Effector CD4-positive, alpha-beta T cell (primary cell): Measurements from ENCODE around the gene EIF5A.

Source experiments
- DNase-seq: peaks from one replicate; pipeline ENCODE4 v3.0.0-alpha.2; 2020
- total RNA-seq: gene quantifications from one replicate; lab custom pipeline; 2026; lab: John Stamatoyannopoulos, UW

EIF5A gene
- total RNA-seq = 229 reads per million, percentile 93 among the genes with 10 or more reads in this experiment

DNA sequence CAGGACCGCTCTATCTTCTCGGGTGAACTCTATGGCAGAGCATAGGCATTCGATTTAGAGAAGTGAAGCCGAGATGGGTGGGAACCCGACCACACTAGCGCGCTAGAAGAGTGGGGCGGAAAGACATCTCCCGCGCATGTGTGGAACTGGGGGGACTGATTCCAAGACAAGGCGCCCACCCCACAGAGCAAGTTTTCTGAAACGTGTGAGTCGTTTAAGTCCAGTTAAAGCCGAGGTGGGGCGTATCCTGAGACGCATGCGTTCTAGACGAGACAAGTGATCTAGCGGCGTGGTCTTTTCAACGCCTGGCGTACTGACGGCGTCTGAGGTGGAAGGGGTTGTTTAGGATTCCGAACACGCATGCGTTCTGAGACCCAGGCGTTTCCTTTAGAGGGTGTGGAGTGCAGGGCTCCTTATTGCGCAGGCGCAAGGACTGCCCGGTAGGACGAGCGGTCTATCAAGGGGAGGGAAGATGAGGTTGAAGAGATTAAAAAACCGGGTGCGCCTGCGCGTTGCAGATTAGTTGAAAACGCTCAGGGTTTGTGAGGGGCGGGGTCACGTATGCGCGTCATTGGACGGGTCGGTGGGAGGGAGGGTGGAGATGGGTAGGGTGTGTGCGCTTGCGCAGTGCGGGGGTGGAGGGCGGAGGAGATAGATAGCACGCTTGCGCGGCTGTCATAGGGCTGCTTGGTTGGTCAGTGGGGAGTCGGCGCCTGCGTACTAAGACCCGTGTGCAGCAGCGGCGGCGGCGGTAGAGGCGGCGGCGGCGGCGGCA lies at the start of gene EIF5A:
Gene EIF5A (plus strand): TSS at position 718 of the 775 bp plus-strand sequence. CDS start 2,008 bp downstream, outside the sequence.
- peak; percentile 100 for DNase-seq

DNA sequence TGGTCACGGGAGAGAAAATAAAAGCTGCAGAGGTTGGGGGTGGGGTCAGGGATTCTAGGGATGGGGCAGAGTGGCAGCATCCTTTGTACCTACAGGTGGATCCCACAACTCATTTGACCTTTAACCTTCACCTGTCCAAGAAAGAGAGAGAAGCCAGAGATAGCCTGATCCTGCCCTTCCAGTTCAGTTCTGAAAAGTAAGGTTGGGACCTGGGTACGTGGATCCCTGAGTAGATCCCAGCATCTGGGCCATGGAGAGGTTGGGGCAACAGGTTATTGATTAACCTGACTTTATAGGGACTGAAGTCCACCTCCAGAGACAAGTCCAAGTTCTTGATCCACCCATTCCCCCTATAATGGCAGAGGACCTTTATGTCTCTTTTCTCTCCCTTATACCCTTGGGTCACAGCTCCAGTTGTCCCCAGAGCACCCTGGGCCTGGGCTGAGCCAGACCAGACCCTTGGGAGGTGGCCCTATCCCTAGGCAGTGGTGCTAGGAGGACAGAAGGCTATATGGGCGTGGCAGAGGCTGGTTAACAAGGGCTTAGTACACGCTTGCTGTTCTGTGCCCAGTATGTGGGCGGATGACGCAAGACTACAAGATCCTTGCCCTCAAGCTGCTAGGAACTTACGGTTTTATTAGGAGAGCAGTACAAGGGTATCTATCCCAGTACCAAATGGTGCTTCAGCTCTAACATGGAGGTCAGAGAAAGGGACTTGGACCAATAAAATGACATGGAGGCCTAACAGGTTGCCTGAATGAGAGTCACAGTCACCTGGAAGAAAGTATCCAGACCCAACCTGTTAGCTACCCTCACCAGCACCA lies 48.5 kb upstream of the EIF5A start:
- no peak for DNase-seq

DNA sequence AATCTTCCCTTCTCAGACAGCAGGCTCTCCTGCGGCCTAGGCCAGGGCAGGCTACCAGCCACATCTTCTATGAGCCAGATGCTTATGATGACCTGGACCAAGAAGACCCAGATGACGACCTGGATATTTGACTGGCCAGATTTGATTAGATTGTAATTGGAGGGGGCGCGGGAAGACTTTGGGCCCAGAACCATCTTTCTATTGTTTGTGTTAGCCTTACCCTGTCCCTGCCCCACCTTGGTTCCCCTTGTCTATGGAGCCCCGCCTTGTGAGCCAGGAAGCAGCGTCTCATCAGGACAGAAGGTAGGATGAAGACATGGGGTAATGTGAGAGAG lies 47.9 kb upstream of the EIF5A start:
- DNase-seq = no peak

DNA sequence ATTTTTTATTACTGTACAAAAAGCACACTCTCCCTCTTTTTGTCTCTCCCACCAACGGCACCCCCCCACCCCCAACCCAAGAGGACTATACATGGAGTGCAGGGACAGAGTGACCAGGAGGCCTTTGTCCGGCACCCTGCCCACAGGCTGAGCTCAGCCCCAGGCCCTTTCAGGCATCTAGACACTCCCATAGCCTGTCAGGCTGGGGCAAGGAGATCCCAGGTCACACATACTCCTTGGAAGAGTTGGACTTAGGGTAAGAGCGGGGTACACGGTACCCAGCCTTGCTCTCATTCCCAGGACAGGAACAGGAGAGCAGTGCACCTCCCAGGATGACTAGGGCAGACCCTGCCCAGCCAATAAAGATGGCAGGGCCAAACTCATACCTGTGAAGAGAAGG lies 47.3 kb upstream of the EIF5A start:
- no peak for DNase-seq

DNA sequence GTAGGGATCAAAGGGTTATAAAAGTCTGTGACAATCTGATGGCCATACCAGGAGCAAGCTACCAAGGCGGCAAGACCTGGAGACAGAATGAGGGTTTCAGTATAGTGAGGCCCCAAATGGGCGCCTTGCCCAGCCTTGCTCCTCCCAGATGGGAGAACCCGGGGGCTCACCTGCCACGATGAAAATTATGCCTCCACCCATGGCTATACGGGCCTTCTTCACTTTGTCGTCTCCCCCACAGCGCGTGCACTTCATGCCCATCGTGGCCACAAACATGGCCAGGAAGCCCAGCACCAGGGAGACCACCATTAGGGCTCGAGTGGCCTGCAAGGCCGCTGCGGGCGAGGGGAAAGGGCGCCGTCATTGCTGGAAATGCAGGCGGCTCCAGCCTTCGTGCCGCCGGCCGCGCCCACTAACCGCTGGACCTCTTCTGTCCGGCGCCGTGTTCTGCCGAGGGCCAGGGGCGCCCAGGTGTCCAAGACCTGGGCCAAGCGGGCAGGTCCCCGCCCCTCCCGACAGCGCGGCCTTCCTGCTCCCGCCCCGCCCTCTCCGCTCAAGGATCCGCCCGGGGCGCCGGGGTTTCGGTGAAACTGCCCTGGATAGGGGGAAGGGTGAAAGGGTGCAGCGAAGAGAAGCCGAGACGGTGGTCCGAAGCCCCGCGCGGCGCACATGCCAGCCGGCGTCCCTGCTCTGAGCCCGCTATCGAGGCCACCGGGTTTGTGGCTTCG lies 46.6 kb upstream of the EIF5A start:
- no peak for DNase-seq

DNA sequence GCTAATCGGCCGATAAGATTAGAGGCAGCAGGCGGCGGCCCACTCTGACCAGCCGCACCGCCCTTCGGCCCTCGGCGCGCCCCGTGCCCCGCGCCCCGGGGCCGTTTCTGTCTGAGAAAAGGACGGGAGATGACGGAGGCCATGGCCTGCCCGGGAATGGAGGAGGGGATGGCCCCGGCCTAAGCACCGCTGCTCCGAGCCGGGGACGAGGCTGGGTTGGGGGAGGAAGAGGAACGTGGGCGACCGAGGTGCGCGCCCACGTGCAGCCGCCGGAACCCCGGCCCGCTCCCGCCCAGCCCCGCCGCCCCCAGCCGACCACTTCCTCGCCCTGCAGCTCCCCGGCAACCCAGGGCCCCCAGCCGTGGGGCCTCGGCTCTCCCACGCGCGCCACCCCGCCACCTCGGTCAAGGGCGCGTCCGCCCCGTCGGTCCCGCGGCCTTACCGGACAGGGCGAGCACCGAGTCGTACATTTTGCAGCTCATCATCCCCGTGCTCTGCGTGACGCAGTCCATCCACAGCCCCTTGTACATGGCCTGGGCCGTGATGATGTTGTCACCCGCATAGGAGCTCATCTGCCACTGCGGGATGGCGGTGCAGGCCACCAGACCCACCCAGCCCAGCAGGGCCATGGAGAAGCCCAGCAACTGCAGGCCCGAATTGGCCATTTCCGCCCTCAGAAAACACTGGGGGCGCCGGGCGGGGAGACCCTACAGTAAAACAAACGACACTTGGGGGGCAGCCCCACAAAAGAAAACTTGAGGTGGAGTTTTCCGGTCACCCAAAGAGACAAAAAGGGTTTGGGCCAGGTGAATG lies 45.8 kb upstream of the EIF5A start:
- DNase-seq = no peak

DNA sequence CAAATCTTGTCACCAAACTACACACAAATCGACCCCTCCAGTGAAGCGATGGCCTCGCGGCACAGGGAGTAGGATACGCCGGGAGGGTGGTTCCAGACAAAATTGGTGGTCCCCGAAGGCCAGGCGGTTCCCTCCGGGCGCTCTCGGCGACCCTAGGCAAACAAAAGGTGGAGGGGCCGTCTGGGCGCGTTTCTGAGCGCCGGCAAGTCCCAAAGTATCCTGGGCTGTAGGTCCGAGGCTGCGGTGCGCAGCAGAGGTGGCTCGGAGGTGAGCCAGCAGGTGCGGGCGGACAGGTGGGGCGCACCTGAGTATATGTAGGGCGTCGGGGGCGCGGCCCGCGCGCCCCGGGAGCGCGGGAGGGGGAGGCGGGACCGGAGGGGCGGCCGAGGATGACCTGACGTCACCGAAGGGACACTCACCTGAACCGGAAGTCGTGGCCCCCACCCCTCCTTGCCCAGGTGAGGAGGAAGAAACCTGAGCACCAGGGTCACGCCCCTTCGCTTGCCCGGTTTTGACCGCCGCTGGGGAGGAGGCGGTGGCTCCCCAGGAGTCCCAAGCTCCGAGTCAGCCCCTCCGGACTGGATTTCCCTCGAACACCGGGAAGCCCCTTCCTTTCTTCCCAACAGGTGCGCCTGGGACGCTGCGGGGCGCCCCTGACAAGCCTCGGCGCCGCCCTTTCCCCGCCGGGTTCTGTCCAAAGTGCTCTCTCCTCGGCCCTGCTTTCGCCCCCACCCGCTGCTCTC lies 45.1 kb upstream of the EIF5A start, which contains the start of gene CLDN7:
Gene CLDN7 (minus strand): TSS at position 287 of the 743 bp plus-strand sequence. CDS start 435 bp downstream, outside the sequence.
- no peak for DNase-seq

DNA sequence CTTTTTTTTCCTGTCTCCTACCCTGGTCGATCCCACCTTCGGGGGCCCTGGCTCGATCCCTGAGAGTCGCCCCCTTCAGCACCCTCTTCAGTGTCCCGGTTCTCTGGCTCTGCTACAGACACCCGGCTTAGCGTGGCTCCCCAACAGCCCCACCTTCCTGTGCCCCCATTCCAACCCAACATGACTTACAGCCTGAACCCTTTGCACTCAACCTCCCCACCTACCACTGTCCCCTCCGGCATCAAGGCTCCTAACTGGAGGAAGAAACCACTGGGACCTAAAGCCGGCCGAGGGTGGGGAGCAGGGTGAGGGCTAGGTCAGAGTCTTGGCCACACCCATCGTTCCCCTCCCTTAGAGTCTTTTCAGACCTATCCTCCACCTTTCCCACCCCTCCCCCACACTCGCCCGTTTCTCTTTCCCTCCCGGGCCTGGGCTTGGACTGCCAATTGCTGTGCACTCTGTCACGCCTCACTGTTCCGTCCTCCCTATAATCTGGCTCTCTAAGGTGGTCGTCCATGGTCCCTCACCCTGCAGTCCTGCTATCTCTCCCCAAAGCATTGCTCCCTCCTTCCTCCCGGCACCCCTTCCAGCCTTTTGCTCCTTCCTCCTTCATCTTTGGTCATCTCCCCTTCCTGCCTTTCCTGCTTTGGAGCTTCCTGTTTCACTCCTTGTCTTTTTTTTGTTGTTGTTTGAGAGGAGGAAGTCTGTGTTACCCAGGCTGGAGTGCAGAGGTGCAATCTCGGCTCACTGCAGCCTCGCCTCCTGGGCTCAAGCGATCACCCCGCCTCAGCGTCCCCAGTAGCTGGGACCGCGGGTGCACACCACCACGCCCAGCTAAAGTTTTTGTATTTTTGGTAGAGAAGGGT lies 44.3 kb upstream of the EIF5A start:
- no peak for DNase-seq

DNA sequence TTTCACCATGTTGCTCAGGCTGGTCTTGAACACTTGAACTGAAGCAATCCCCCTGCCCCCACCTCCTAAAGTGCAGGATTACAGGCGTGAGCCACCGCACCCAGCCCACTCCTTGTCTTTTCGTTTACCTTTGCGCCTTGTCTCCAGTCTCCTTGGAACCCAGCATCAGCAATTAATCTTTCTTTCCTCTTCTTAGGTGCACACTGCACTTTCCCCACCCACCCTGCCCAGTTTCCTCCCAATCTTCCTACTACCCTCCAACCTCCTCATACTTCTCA lies 43.7 kb upstream of the EIF5A start:
- DNase-seq = no peak

DNA sequence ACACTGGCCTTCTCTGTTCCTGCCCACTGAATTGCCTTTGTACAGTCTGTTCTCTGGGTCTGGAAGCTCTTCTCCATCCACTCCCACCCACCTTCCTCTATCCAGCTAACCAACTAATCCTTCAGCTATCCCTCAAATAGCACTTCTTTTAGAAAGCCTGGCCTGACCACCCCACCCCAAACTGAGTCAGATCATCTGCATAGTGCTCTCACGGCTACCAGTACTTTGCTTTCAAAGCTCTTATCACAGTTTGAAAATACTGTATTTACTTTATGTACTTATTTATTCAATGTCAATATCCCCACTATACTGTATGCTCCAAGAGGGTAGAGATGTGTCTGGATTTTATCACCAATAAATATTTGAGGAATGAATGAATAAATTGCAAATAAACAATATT lies 40.6 kb upstream of the EIF5A start:
- DNase-seq = no peak

DNA sequence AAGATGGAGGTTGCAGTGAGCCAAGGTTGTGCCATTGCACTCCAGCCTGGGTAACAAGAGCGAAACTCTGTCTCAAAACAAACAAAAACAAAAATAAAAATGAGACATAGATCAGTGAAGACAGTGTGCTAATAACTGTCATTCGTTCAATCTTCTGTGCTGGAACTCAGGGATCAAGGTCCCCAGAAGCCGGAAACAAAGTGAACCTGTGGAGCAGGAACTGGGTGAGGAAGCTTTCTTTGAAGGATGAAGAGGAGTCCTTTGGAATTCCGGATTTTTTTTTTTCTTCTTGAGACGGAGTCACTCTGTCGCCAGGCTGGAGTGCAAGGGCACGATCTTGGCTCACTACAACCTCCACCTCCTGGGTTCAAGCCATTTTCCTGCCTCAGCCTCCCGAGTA lies 28.0 kb upstream of the EIF5A start:
- DNase-seq = no peak

DNA sequence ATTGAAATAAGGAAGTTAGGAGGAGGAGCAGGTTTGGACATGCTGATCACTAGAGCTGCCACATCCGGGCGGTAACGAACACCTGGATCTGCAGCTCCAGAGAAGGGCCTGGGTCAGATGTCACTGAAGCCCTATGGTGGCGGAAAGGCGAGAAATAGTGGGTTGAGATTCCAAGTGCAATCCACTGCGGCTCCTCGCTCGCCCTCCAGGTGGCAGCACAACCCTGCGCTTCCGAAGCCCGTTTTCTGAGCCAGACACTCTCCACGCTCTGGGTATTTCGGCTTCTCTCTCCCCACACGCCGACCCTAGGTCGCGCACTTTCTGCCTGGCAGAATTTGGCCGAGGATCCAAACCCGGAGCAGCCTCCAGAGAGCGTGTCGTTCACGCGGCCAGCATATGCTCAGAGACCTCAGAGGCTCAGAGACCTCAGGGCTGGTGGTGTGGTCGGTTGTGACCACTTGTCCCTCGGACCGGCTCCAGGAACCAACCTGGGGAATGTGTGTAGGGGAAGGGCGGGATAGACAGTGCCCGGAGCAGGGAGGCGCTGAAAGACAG lies 26.8 kb upstream of the EIF5A start:
- peak; percentile 74 for DNase-seq

DNA sequence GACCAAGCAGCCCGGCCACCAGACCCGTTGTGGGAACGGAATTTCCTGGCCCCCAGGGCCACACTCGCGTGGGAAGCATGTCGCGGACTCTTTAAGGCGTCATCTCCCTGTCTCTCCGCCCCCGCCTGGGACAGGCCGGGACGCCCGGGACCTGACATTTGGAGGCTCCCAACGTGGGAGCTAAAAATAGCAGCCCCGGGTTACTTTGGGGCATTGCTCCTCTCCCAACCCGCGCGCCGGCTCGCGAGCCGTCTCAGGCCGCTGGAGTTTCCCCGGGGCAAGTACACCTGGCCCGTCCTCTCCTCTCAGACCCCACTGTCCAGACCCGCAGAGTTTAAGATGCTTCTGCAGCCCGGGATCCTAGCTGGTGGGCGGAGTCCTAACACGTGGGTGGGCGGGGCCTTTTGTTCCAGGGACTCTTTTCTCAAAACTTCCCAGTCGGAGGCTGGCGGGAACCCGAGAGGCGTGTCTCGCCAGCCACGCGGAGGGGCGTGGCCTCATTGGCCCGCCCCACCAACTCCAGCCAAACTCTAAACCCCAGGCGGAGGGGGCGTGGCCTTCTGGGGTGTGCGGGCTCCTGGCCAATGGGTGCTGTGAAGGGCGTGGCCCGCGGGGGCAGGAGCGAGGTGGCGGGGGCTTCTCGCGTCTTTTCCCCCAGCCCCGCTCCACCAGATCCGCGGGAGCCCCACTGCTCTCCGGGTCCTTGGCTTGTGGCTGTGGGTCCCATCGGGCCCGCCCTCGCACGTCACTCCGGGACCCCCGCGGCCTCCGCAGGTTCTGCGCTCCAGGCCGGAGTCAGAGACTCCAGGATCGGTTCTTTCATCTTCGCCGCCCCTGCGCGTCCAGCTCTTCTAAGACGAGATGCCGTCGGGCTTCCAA lies 26.1 kb upstream of the EIF5A start, which contains the start of gene SLC2A4:
Gene SLC2A4 (plus strand): TSS at position 645 of the 879 bp plus-strand sequence. CDS start 217 bp downstream, at position 862.
- DNase-seq = peak; percentile 64

DNA sequence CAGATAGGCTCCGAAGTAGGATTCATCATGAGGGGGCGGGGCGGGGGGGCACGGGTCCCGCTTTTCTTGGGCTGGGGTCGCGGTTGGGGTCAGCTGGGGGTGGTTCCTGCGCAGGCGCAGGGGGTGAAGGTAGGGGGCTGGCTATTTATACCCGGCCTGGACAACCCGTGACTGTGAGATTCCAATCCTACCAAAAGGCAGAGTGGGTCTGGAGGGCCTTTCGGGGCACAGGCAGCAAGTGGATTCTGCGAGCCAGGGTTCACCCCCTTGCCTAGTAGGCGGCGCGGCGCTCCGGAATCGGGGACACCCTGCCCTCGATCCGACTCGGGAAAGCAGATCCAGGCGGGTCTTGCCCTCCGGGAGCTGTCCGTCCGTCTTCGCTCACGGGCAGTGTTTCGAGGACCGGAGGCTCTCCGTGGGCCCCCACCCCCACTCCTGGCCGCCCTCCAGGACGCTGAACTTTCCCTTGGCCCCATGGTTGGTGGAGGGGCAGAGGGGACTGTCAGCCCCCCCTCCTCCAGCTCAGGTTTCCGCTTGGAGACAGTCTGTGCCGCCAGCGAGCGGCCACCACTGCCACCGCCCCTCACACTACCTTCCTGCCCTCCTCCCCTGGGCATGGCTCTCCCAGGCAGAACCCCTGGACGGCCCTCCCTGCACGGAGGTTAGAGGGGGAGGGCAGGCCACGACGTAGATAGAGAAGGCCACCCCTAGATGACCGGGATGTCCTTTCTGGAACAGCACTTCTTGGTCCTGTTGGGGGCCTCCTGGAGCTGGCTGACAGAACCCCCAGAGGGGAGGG lies 25.3 kb upstream of the EIF5A start:
- DNase-seq = no peak

DNA sequence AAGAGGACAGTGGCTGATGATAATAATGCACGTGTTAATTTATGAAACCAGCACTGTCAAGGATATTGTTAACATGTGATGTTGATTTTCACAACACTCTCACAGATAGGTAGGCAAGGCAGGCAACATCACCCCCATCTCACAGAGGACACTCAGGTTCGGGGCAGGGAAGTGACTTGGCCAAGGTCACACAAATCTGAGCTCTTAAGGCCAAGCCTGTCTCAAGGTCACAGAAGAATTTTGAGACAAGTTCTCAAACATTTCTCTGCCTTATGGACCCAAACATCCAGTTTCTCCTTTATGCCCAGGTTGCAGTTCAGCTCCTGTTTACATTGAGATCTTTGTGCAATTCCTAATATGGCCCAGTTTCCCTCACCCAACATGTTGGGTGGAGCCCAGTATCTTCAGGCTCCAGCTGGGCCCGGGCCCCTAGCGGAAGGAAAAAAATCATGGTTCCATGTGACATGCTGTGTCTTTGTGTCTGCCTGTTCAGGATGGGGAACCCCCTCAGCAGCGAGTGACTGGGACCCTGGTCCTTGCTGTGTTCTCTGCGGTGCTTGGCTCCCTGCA lies 24.6 kb upstream of the EIF5A start:
- DNase-seq = no peak

DNA sequence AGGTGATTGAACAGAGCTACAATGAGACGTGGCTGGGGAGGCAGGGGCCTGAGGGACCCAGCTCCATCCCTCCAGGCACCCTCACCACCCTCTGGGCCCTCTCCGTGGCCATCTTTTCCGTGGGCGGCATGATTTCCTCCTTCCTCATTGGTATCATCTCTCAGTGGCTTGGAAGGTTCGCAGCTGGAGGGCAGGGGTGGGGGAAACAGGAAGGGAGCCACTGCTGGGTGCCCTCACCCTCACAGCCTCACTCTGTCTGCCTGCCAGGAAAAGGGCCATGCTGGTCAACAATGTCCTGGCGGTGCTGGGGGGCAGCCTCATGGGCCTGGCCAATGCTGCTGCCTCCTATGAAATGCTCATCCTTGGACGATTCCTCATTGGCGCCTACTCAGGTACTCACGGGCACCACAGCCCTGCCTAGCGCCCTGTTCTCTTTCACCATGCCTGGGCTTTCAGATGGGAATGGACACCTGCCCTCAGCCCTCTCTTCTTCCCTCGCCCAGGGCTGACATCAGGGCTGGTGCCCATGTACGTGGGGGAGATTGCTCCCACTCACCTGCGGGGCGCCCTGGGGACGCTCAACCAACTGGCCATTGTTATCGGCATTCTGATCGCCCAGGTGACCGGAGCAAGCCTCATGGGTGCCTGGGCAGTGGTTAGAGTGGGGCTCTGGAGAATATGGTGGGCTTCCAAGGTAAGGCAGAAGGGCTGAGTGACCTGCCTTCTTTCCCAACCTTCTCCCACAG lies 23.8 kb upstream of the EIF5A start:
- DNase-seq = no peak

DNA sequence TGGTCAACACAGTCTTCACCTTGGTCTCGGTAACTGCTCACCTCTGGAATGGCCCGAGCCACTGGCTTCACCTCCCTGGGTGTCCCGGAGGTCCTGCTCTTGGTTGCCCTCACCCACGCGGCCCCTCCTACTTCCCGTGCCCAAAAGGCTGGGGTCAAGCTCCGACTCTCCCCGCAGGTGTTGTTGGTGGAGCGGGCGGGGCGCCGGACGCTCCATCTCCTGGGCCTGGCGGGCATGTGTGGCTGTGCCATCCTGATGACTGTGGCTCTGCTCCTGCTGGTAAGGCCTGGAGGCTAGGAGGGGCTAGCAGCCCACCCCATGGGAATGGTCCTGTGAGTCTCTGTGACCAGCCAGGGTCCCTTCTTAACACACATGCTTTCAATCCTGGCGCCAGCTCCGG lies 22.5 kb upstream of the EIF5A start:
- DNase-seq = no peak
